ENCODE measurements around the gene TEX26. TPM values are rescaled to one million over a fixed set of nuclear protein-coding genes. Genes with fewer than 3 reads are reported as not detected.

Gene TEX26
- total RNA-seq, 1 donor from 2014 or later: not detected

- DNase-seq (ENCODE audit: low spot score): no peak
Measured at GRCh38 chr13:30976025-30976424, 43.6 kb downstream of the TEX26 start.

- DNase-seq (ENCODE audit: low spot score): no peak
Measured at GRCh38 chr13:30978981-30979956, 46.8 kb downstream of the TEX26 start.

- DNase-seq (ENCODE audit: low spot score): no peak
Measured at GRCh38 chr13:30982506-30982905, 50.0 kb downstream of the TEX26 start.

GRCh38 chr13:30982906-30983305, 50.5 kb downstream of the TEX26 start:
- DNase-seq (ENCODE audit: low spot score): no peak

GRCh38 chr13:30983431-30983830, 51.0 kb downstream of the TEX26 start:
- no peak for DNase-seq (ENCODE audit: low spot score)

- no peak for DNase-seq (ENCODE audit: low spot score)
Measured at GRCh38 chr13:30984620-30985019, 52.2 kb downstream of the TEX26 start.

GRCh38 chr13:30985637-30986205, 53.3 kb downstream of the TEX26 start:
- DNase-seq (ENCODE audit: low spot score): peak; percentile 61

- no peak for DNase-seq (ENCODE audit: low spot score)
Measured at GRCh38 chr13:30991184-30991583, 58.7 kb downstream of the TEX26 start.

GRCh38 chr13:30991922-30992321, 59.5 kb downstream of the TEX26 start:
- DNase-seq (ENCODE audit: low spot score): no peak

- no peak for DNase-seq (ENCODE audit: low spot score)
Measured at GRCh38 chr13:30995331-30995730, 62.9 kb downstream of the TEX26 start.

GRCh38 chr13:30997697-30998096, 65.2 kb downstream of the TEX26 start:
- peak; percentile 40 for DNase-seq (ENCODE audit: low spot score)

- peak; percentile 90 for DNase-seq (ENCODE audit: low spot score)
Measured at GRCh38 chr13:30998136-30999088, 66.0 kb downstream of the TEX26 start.

GRCh38 chr13:31000889-31001288, 68.4 kb downstream of the TEX26 start:
- DNase-seq (ENCODE audit: low spot score): no peak

- DNase-seq (ENCODE audit: low spot score): no peak
Measured at GRCh38 chr13:31001647-31002046, 69.2 kb downstream of the TEX26 start.

GRCh38 chr13:31005066-31005465, 72.6 kb downstream of the TEX26 start:
- no peak for DNase-seq (ENCODE audit: low spot score)

GRCh38 chr13:31007417-31007816, 75.0 kb downstream of the TEX26 start:
- DNase-seq (ENCODE audit: low spot score): no peak

GRCh38 chr13:31008400-31009115, 76.1 kb downstream of the TEX26 start:
- DNase-seq (ENCODE audit: low spot score): no peak

- DNase-seq (ENCODE audit: low spot score): no peak
Measured at GRCh38 chr13:31009166-31009565, 76.7 kb downstream of the TEX26 start.

GRCh38 chr13:31010296-31010695, 77.8 kb downstream of the TEX26 start:
- peak; percentile 55 for DNase-seq (ENCODE audit: low spot score)

- no peak for DNase-seq (ENCODE audit: low spot score)
Measured at GRCh38 chr13:31011193-31011860, 78.9 kb downstream of the TEX26 start.
